ENCODE measurements around the gene GSC. TPM values are rescaled to one million over a fixed set of nuclear protein-coding genes. Genes with fewer than 3 reads are reported as not detected.

Gene GSC
- total and polyA plus RNA-seq, 2 of the 4 experiments (the other 2 are of a cell fraction), result not detected

DNA sequence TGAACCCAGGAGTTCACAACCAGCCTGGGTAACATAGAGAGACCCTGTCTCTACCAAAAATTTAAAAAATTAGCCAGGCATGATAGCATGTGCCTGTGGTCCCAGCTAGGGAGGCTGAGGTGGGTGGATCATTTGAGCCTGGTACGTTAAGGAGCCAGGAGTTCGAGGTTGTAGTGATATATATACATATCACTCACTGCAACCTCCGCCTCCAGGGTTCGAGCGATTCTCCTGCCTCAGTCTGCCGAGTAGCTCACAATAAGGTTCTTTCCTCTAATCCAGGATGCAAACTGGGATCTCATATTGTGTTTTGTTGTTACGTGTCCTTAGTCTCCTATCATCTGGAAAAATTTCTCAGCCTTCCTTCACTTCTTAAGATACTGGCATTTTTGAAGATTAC, 24.0 kb upstream of the GSC start:
- Histone ChIP-seq H2AK5ac (ENCODE audit: low read depth, low read length) (no peak overlapping the region), H2BK15ac (ENCODE audit: low read depth, low read length) (no peak overlapping the region), H2BK5ac (ENCODE audit: low read depth, low read length, poor library complexity, severe bottlenecking) (no peak overlapping the region), H3K18ac (ENCODE audit: low read depth, low read length) (no peak overlapping the region), H3K9ac (ENCODE audit: low read depth, low read length) (no peak overlapping the region), H4K5ac (ENCODE audit: low read depth, low read length) (no peak overlapping the region), H3K27me3 (ENCODE audit: control insufficient read depth, insufficient read depth, low read length) (no peaks in the 10 kb centered on the region), H3K4me3 (ENCODE audit: insufficient read depth, low read depth, low read length) (no peak overlapping the region), H2AK9ac (replicated peaks; ENCODE audit: low read depth, low read length, poor library complexity) (no peak overlapping the region), H3K27ac (ENCODE audit: insufficient read depth, low read length) (no peak overlapping the region), H3K36me3 (ENCODE audit: control insufficient read depth, insufficient read depth, low read length) (no peaks in the 10 kb centered on the region), H3K14ac (replicated peaks; ENCODE audit: low read depth, low read length) (no peak overlapping the region), H3K79me1 (ENCODE audit: low read depth in 1 of 2, low read length in 2 of 2) (no peaks in the 10 kb centered on the region), H3K56ac (ENCODE audit: extremely low read depth, insufficient read depth, low read length) (no peak overlapping the region), H4K91ac (ENCODE audit: insufficient read depth, low read depth, low read length) (no peak overlapping the region), H3K9me1 (ENCODE audit: insufficient read depth, low read length) (no peaks in the 10 kb centered on the region), H3K4me1 (ENCODE audit: control insufficient read depth, insufficient read depth, low read length) (no peaks in the 10 kb centered on the region), H3K4me2 (ENCODE audit: low read depth, low read length) (no peak overlapping the region), H4K20me1 (ENCODE audit: insufficient read depth, low read length) (no peaks in the 10 kb centered on the region), H2BK120ac (ENCODE audit: low read depth, low read length) (no peak overlapping the region), H3K9me3 (ENCODE audit: control insufficient read depth, insufficient read depth, low read length) (0 out of 2 replicates have a peak, but pooled peaks cover 2% of the 10 kb centered on the region), H2AFZ (replicated peaks; ENCODE audit: low read length, poor library complexity) (no peak overlapping the region), H4K8ac (ENCODE audit: low read depth in 2 of 2, low read length in 2 of 2) (no peak overlapping the region), H3K4ac (ENCODE audit: low read depth, low read length) (no peak overlapping the region), H3K23ac (ENCODE audit: low read depth, low read length) (no peak overlapping the region), H2BK20ac (ENCODE audit: low read depth, low read length) (no peak overlapping the region)
- dilution Hi-C loops (cut with HindIII; ENCODE audit: low sequenced_read_pairs, unreplicated experiment), result no loop called here
- BruUV-seq (replicated peaks), result no TSS peak
- in situ Hi-C loops (cut with MboI; ENCODE audit: low sequenced_read_pairs), result no loop called here
- ChIA-PET CTCF (no interaction called here), POLR2A (ENCODE audit: unreplicated experiment) (no interaction called here)
- WGBS, 2 experiments (ENCODE audit: extremely low coverage in 2 of 2, insufficient read length in 1 of 2), result no CpG with 5 or more reads among the region's 7 CpGs
- TF ChIP-seq MAZ (IDR thresholded peaks at IDR 0.05; ENCODE audit: borderline replicate concordance, low read depth, low read length), result no peak
- TF ChIP-seq BHLHE40 (IDR thresholded peaks at IDR 0.05; ENCODE audit: low read depth, low read length), result no peak
- TF ChIP-seq CEBPB (IDR thresholded peaks at IDR 0.05; ENCODE audit: low read depth, low read length), result no peak
- TF ChIP-seq CHD1 (IDR thresholded peaks at IDR 0.05; ENCODE audit: low read depth, low read length), result no peak
- TF ChIP-seq RCOR1 (IDR thresholded peaks at IDR 0.05; ENCODE audit: insufficient replicate concordance, low read length), result no peak
- TF ChIP-seq POLR2A (IDR thresholded peaks at IDR 0.05; ENCODE audit: low read depth, low read length), result no peak
- TF ChIP-seq, protein P1, sequence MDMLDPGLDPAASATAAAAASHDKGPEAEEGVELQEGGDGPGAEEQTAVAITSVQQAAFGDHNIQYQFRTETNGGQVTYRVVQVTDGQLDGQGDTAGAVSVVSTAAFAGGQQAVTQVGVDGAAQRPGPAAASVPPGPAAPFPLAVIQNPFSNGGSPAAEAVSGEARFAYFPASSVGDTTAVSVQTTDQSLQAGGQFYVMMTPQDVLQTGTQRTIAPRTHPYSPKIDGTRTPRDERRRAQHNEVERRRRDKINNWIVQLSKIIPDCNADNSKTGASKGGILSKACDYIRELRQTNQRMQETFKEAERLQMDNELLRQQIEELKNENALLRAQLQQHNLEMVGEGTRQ (IDR thresholded peaks at IDR 0.05; ENCODE audit: low read depth, low read length), result no peak
- no peak for TF ChIP-seq FOS (IDR thresholded peaks at IDR 0.05; ENCODE audit: low read depth, low read length)
- no peak for TF ChIP-seq MAFK (IDR thresholded peaks at IDR 0.05; ENCODE audit: low read depth, low read length)
- TF ChIP-seq RFX5 (IDR thresholded peaks at IDR 0.05; ENCODE audit: low read depth, low read length), result no peak
- no peak for TF ChIP-seq RAD21 (IDR thresholded peaks at IDR 0.05; ENCODE audit: low read length)
- TF ChIP-seq, protein P2, sequence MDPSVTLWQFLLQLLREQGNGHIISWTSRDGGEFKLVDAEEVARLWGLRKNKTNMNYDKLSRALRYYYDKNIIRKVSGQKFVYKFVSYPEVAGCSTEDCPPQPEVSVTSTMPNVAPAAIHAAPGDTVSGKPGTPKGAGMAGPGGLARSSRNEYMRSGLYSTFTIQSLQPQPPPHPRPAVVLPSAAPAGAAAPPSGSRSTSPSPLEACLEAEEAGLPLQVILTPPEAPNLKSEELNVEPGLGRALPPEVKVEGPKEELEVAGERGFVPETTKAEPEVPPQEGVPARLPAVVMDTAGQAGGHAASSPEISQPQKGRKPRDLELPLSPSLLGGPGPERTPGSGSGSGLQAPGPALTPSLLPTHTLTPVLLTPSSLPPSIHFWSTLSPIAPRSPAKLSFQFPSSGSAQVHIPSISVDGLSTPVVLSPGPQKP (IDR thresholded peaks at IDR 0.05; ENCODE audit: borderline replicate concordance, low read depth, low read length), result no peak
- no peak for TF ChIP-seq NFE2L2 (IDR thresholded peaks at IDR 0.05; ENCODE audit: low read depth, low read length)
- no peak for TF ChIP-seq SMC3 (IDR thresholded peaks at IDR 0.05; ENCODE audit: low read depth, low read length)
- TF ChIP-seq, protein P3, sequence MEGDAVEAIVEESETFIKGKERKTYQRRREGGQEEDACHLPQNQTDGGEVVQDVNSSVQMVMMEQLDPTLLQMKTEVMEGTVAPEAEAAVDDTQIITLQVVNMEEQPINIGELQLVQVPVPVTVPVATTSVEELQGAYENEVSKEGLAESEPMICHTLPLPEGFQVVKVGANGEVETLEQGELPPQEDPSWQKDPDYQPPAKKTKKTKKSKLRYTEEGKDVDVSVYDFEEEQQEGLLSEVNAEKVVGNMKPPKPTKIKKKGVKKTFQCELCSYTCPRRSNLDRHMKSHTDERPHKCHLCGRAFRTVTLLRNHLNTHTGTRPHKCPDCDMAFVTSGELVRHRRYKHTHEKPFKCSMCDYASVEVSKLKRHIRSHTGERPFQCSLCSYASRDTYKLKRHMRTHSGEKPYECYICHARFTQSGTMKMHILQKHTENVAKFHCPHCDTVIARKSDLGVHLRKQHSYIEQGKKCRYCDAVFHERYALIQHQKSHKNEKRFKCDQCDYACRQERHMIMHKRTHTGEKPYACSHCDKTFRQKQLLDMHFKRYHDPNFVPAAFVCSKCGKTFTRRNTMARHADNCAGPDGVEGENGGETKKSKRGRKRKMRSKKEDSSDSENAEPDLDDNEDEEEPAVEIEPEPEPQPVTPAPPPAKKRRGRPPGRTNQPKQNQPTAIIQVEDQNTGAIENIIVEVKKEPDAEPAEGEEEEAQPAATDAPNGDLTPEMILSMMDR (conservative IDR thresholded peaks at IDR 0.05; ENCODE audit: low read depth, low read length), result no peak
- TF ChIP-seq MXI1 (IDR thresholded peaks at IDR 0.05; ENCODE audit: borderline replicate concordance, low read depth, low read length), result no peak
- ATAC-seq (ENCODE audit: low read depth) (no peak), DNase-seq (no peak)
- intact Hi-C loops (cut with micrococcal nuclease), result no loop called here

All from IMR-90 (cell line).